Astrocyte (in vitro differentiated cells and primary cell): ENCODE results near the gene MROH9.

Source experiments
- EZH2 ChIP-seq: IDR thresholded peaks from 2 replicates; pipeline ENCODE4 v1.6.1; 2012; ENCODE audit warnings: mild to moderate bottlenecking, low read length, inconsistent platforms; ENCODE audit not compliant: insufficient read depth
- TF ChIP-seq, protein P1 (sequence below): IDR thresholded peaks from 2 replicates; pipeline ENCODE4 v1.5.1; 2011; ENCODE audit warnings: low read depth, mild to moderate bottlenecking, inconsistent platforms, low read length, moderate library complexity; ENCODE audit not compliant: insufficient read depth

DNA sequence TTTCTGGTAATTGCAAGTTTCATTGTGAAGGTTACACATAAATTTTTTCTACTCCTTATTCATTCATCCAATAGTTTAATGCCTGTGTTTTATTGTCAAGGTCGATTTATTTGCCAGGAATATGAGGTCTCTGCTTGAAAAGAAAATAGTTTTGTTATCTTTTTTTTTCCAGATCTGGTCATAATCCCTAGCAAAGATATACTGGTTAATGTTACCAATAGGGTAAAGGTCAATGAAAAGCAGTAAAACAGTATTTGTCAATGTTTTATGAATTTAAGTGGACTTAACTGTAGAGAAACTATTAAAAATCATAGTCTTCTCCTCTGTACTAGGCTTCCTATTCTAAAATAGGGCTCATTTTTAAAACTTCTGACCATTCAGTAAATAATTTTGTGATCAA is 147.3 kb downstream of the MROH9 start:
- no peak for TF ChIP-seq EZH2
- TF ChIP-seq, protein P1, sequence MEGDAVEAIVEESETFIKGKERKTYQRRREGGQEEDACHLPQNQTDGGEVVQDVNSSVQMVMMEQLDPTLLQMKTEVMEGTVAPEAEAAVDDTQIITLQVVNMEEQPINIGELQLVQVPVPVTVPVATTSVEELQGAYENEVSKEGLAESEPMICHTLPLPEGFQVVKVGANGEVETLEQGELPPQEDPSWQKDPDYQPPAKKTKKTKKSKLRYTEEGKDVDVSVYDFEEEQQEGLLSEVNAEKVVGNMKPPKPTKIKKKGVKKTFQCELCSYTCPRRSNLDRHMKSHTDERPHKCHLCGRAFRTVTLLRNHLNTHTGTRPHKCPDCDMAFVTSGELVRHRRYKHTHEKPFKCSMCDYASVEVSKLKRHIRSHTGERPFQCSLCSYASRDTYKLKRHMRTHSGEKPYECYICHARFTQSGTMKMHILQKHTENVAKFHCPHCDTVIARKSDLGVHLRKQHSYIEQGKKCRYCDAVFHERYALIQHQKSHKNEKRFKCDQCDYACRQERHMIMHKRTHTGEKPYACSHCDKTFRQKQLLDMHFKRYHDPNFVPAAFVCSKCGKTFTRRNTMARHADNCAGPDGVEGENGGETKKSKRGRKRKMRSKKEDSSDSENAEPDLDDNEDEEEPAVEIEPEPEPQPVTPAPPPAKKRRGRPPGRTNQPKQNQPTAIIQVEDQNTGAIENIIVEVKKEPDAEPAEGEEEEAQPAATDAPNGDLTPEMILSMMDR: no peak
